GM12872 (cell line): ENCODE data around the gene RIPOR1.

Source experiments
- TF ChIP-seq, protein P1 (sequence below): IDR thresholded peaks from 3 replicates; pipeline ENCODE4 v1.5.1; 2011; ENCODE audit warnings: low read depth, mild to moderate bottlenecking, low read length, moderate library complexity; ENCODE audit not compliant: insufficient read depth

RIPOR1 gene

DNA sequence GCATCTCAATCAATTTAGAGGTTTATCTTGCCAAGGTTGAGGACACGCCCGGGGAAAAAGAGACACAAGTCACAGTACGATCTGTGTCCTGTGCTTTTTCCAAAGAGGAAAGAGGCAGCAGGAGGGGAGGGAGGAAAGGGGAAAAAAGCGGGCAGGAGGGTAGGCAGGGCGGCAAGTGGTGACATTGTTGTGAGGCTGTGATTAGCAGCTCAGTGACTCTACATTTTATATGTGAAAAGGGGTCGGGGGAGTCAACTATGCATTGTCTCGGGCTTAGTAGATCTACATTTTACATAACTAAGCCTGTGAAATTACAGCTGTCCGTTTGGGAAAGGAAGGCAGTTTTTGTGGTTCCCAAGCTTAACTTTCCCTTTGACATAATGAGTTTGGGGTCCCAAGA lies 22.2 kb upstream of the RIPOR1 start:
- TF ChIP-seq, protein P1, sequence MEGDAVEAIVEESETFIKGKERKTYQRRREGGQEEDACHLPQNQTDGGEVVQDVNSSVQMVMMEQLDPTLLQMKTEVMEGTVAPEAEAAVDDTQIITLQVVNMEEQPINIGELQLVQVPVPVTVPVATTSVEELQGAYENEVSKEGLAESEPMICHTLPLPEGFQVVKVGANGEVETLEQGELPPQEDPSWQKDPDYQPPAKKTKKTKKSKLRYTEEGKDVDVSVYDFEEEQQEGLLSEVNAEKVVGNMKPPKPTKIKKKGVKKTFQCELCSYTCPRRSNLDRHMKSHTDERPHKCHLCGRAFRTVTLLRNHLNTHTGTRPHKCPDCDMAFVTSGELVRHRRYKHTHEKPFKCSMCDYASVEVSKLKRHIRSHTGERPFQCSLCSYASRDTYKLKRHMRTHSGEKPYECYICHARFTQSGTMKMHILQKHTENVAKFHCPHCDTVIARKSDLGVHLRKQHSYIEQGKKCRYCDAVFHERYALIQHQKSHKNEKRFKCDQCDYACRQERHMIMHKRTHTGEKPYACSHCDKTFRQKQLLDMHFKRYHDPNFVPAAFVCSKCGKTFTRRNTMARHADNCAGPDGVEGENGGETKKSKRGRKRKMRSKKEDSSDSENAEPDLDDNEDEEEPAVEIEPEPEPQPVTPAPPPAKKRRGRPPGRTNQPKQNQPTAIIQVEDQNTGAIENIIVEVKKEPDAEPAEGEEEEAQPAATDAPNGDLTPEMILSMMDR: no peak

DNA sequence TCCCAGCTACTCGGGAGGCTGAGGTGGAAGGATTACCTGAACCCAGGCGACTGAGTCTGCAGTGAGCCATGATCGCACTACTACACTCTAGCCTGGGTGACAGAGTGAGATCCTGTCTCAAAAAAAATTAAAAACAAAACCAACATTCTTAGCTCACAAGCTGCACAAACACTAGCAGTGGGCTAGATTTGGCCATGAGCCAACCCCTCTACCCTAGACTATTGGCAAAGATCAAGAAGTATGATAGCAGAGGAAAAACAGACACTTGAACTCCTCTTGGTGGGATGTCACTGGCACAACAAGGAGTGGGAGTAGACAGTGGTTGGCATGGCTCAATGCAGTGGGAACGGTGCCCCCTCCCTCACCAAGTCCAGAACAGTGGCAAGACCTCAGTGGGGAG lies 19.6 kb upstream of the RIPOR1 start:
- TF ChIP-seq, protein P1: no peak

DNA sequence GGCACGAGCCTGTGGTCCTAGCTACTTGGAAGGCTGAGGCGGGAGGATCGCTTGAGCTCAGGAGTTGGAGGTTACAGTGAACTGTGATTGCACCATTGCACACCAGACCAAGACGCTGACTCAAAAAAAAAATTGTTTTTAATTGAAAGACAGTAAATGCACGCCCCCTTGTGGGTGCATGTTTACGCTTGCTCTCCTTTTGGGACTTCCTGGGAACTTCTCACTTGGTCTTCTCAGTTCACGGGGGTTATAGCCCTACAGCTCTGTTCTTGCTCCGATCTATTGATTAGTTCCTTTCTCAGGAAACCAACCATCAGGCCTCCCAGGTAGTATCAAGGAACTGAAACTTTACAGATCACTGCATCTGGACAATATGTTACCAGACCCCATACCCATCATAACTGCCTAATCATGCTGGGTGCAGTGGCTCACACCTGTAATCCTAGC lies 14.2 kb upstream of the RIPOR1 start:
- TF ChIP-seq, protein P1: peak; percentile 69

DNA sequence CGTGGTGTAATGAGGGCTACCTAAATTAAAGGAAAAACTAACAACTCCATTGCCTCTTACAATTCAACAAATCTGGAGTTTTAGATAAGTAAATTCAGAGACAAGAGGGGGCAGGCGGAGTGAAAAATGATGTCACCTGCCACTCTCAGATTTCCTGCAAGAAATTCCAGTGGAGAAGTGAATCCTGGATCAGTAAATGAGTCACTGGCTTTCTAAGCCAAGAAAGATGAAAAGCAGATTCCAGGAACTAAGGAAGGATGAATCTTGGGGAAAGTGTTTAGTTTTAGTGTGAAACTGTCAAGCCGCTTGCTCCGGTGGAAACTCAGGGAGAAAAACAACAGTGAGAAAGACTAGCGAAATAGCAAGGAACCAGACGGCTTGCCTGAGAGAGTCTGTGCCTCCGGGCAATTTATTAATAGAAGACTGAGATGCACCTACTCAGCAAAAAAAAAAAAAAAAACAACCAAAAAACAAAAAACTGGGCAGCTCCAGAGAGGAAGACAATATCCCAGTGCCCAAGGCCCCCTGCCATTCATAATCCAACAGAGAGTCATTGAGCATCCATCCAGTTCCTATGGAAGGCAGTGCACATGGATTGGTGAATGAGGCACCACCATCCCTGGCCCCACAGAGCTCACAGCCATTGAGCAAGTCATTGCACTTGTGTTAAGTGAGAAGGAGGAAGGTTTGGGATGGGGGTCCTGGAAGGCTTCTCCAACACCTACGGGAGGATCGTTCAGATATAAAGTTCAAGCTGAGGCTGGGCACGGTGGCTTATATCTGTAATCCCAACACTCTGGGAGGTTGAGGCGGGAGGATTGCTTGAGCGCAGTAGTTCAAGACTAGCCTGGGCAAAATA lies 12.1 kb upstream of the RIPOR1 start:
- TF ChIP-seq, protein P1: no peak

DNA sequence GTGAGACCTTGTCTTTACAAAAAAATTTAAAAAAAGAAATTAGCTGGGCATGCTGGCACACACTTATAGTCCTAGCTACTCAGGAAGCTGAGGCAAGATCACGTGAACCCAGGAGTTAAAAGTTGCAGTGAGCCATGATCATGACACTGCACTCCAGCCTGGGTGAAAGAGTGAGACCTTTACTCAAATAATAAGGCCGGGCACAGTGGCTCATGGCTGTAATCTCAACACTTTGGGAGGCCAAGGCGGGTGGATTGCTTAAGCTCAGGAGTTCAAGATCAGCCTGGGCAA lies 11.5 kb upstream of the RIPOR1 start:
- TF ChIP-seq, protein P1: no peak

DNA sequence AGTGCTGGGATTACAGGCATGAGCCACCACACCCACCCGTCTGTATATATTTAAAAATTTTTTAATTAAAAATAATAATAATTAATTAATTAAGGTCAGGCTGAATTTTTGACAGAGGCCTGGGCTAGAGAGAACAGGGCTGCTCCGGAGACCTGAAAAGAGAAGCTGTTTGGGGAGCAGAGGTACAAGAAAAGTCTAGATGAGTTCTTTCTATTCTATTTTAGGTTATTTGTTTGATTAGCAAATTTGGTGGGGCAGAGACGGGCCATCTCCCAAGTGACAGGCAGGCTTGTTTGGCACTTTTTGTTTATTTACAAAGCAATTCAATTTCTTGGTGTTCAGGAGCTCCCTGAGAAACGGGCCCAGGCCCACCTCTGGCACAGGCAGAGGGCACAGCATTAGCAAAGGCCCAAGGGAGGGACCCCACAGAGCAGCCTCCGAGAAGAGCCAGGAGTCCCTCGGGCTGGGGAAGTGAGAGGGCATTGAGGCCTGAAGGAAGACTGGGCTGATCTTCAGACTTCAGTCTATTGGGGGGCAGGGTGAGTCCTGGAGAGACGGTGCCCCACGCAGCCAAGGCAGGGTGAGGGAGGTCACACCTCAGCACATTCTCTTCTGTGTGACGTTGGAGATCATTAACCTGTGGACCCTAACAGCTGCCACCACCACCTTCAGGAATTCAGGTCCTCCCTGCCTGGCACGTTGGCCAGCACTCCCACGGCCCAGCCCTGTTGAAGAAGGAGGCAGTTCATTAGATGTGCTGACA lies 10.8 kb upstream of the RIPOR1 start:
- TF ChIP-seq, protein P1: no peak

DNA sequence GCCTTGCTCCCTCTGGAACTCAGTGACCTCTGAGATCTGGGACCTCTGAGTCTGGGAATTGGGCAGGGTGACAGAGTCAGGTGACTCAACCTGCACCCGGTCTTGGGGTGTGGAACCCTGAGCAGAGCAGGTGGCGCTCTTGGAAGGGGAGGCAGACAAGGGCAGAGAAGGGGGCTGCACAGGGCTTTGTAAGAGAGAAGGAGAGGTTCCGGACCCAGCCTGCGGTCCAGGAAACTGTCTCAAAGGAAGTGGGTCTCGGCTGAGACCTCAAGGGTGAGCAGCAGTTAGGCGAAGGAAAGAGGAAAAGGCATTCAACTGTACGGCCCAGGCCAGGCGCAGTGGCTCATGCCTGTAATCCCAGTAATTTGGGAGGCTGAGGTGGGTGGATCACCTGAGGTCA lies 10.0 kb upstream of the RIPOR1 start:
- TF ChIP-seq, protein P1: no peak
